Activated naive CD4-positive, alpha-beta T cell treated with anti-CD3 and anti-CD28 coated beads for 36 hours (primary cell): Measurements from ENCODE around the gene NCEH1. TPM values are rescaled to one million over a fixed set of nuclear protein-coding genes. Genes with fewer than 3 reads are reported as not detected.

Source experiments
- CTCF ChIA-PET: fragments of 350-600 bp; sonication (Branson Sonifier 250); formaldehyde crosslinking; loops from one replicate; lab custom pipeline; 2021; ENCODE audit warnings: antibody characterized with exemption; lab: Charles Lee
- DNase-seq: peaks from one replicate; pipeline ENCODE4 v3.0.0-alpha.2; 2020
- H3K27ac Mint-ChIP-seq: one replicate; pipeline ENCODE4 v1.8.0; 2021; ENCODE audit warnings: mild to moderate bottlenecking, mixed read lengths
- H3K27me3 Mint-ChIP-seq: one replicate; pipeline ENCODE4 v1.8.0; 2021; ENCODE audit warnings: low read depth, mixed read lengths
- H3K36me3 Mint-ChIP-seq: one replicate; pipeline ENCODE4 v1.8.0; 2021; ENCODE audit warnings: low read depth, mixed read lengths
- H3K4me1 Mint-ChIP-seq: one replicate; pipeline ENCODE4 v1.8.0; 2021; ENCODE audit warnings: low read depth, mixed read lengths
- H3K4me3 Mint-ChIP-seq: one replicate; pipeline ENCODE4 v1.8.0; 2021; ENCODE audit warnings: mild to moderate bottlenecking, moderate library complexity, mixed read lengths
- H3K9me3 Mint-ChIP-seq: one replicate; pipeline ENCODE4 v1.8.0; 2021; ENCODE audit warnings: mixed read lengths
- intact Hi-C: fragments of 100-400 bp; cut with micrococcal nuclease; formaldehyde crosslinking; loops from one replicate; pipeline ENCODE4 v1.15.1; 2023
- total RNA-seq, 2 experiments: library from RNA; stranded (reverse); gene quantifications; one replicate each; pipeline ENCODE4 v1.2.3, GENCODE V29; 2021

The NCEH1 gene
- total RNA-seq, 2 experiments from 2014 or later = 2.9 to 3.5 TPM

DNA sequence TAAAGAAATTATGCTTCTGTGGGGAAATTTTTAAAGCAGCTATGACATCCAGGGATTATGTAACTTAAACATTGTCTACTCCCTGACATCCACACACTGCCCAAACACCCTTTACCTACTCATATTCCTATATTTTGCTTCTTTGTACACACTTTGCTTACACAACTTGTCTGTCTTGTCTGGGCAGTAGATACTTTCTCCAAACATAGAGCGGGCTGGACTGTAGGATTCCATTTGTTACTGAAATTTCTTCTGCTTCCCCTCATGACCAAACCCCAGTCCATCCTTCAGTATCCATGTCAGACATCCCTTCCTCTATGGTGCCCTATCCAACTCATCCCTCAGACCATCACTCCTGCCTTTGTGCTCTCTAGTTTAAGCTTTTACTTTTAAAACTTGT, 19.9 kb downstream of the NCEH1 start:
- H3K4me1 Mint-ChIP-seq = peaks cover 8% of the 10 kb centered on the region
- H3K4me3 Mint-ChIP-seq = no peak overlapping the region
- no peaks in the 10 kb centered on the region for H3K27me3 Mint-ChIP-seq
- no peaks in the 10 kb centered on the region for H3K9me3 Mint-ChIP-seq
- CTCF ChIA-PET = no interaction called here
- intact Hi-C loops = no loop called here
- no peak overlapping the region for H3K27ac Mint-ChIP-seq
- no peaks in the 10 kb centered on the region for H3K36me3 Mint-ChIP-seq
- no peak for DNase-seq

DNA sequence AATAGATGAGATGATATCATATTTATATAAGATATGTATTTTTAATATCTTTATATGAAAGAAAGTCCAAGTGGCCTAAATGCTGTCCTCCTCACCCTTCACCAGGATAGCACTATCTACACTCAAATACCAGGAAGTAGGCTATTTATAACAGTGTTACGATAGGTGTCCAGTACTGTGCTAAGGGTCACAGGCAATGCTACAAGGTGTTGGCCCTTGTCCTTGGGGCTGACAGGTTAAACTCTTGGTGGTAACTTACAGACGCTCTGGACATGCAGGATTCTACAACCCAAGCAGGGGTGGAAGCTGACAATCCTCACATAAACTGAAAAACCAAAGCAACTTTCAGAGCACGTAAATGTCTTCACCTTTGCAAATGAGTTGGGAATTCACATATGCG, 22.3 kb downstream of the NCEH1 start:
- H3K4me1 Mint-ChIP-seq = peaks cover 15% of the 10 kb centered on the region
- H3K27ac Mint-ChIP-seq = no peak overlapping the region
- H3K27me3 Mint-ChIP-seq = no peaks in the 10 kb centered on the region
- H3K36me3 Mint-ChIP-seq = no peaks in the 10 kb centered on the region
- no peaks in the 10 kb centered on the region for H3K9me3 Mint-ChIP-seq
- intact Hi-C loops = no loop called here
- CTCF ChIA-PET = interaction anchor here (2.5 kb wide), 1 partner anchor 14 kb away, joined by 13 read pairs; no protein-coding TSS in a partner anchor
- H3K4me3 Mint-ChIP-seq = no peak overlapping the region
- DNase-seq = no peak

DNA sequence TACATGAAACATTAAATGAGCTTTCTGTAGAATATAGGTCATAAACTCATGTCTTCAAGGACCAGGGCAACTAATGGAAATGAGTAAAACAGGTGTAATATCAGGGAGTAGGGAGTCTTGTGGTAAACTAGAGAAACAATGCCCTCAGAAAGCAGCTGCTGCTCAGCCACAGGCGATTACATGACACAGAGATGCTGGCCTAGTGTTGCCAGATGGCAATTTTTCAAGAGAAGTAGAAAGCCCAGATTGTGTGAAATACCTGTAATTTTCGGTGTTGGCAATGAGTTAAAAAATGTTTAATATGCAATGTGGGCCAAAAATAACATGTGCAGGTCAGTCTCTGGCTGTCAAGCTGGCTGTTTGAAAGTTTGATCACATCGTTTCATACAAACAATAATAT, 23.4 kb downstream of the NCEH1 start:
- intact Hi-C loops = no loop called here
- CTCF ChIA-PET = interaction anchor here (1.0 to 2.5 kb wide), 2 partner anchors 13 to 65 kb away, joined by 3 to 13 read pairs; no protein-coding TSS in a partner anchor
- Mint-ChIP-seq H3K4me1 (peaks cover 10% of the 10 kb centered on the region), H3K27me3 (no peaks in the 10 kb centered on the region), H3K36me3 (no peaks in the 10 kb centered on the region), H3K27ac (no peak overlapping the region), H3K9me3 (no peaks in the 10 kb centered on the region), H3K4me3 (no peak overlapping the region)
- no peak for DNase-seq

DNA sequence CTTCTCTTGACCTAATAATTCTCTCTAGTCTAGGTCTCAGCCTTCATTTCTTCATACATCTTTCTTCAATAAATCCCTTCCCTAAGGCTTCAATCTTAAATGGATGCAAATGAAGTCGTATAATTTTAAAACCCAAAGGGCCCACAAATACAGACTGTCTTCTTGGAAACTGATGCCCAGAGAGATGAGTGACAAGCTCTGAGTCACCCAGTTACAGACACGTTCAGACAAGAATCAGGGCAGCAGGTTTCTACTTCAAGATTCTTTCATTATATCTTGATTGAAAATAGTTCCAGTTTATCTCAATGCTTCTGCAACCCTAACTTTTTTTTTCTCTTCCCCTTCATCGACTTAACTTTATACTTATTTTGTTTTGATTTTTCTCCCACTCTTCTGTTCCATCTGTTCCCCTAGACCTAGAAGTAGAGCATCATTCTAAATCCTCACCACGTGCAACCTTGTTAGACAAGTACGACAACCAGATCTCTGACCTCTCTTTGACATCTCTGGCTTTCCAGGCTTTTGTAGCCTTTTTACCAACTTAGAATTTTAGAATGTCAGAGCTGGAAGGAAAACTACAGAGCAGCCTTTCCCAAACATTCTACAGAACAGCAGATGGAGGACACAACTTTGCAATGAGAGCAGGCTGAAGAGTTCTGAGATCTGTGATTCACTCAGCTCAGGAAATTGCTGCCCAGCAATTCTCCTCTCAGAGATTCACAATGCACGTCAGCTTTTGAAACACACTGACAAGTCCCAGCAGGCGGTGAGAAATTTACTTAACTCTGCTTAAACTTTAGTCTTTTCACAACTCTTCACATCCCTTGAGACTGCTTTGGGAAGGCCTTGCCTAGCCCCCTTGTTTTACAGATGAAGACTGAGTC, 25.3 kb downstream of the NCEH1 start:
- Mint-ChIP-seq H3K9me3 (no peaks in the 10 kb centered on the region), H3K27me3 (no peaks in the 10 kb centered on the region), H3K36me3 (no peaks in the 10 kb centered on the region), H3K4me3 (no peak overlapping the region), H3K4me1 (peaks cover 8% of the 10 kb centered on the region), H3K27ac (peak overlapping the region; percentile 77)
- DNase-seq = no peak
- CTCF ChIA-PET = no interaction called here
- intact Hi-C loops = no loop called here

DNA sequence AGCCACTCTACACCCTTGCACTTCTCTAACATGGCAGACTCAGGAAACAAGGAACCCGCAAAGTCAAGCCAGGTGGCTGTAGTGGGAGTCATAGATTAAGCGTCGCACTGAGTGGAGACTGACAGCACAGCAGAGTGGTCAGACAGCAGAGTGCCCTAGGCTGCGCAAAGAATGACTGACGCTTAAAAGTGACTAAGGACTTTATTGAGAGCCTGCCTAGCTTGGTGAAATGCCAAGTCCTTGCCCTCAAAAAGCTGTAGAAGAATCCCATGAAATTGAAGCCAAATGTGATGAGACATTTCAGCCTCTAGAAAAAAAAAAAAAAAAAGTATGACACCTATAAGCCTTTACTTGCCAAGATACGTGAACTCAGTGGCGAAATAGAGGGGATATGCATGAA, 30.2 kb downstream of the NCEH1 start:
- no peaks in the 10 kb centered on the region for H3K27me3 Mint-ChIP-seq
- H3K4me3 Mint-ChIP-seq = no peak overlapping the region
- CTCF ChIA-PET = interaction anchor here (0.6 to 0.9 kb wide), 2 partner anchors 12 to 204 kb away, joined by 3 read pairs; no protein-coding TSS in a partner anchor
- H3K36me3 Mint-ChIP-seq = no peaks in the 10 kb centered on the region
- no peaks in the 10 kb centered on the region for H3K9me3 Mint-ChIP-seq
- H3K27ac Mint-ChIP-seq = no peak overlapping the region
- peaks cover 5% of the 10 kb centered on the region for H3K4me1 Mint-ChIP-seq
- DNase-seq = no peak
- intact Hi-C loops = no loop called here

DNA sequence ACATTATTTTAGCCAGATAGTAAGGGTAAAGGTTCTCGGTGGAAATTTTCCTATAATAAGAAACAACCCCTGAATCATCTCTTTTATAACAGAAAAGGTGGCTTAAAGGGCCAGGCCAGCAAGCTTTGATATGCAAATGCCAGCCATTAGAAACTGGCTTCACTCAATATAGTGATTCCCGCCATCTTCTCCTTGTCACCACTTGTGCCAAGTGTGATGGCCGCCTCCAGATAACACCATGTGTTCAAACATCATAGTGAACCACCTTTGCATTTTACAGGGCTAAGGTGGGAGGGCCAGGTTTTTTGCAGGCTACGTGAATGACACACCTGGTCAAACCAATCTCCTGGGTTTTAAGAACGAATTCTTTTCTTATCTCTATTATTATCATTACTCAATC, 31.3 kb downstream of the NCEH1 start:
- intact Hi-C loops = no loop called here
- CTCF ChIA-PET = interaction anchor here (2.3 kb wide), 1 partner anchor 12 kb away, joined by 12 read pairs; no protein-coding TSS in a partner anchor
- Mint-ChIP-seq H3K9me3 (no peaks in the 10 kb centered on the region), H3K27ac (no peak overlapping the region), H3K4me1 (no peaks in the 10 kb centered on the region), H3K36me3 (no peaks in the 10 kb centered on the region), H3K4me3 (no peak overlapping the region), H3K27me3 (no peaks in the 10 kb centered on the region)
- DNase-seq = no peak

DNA sequence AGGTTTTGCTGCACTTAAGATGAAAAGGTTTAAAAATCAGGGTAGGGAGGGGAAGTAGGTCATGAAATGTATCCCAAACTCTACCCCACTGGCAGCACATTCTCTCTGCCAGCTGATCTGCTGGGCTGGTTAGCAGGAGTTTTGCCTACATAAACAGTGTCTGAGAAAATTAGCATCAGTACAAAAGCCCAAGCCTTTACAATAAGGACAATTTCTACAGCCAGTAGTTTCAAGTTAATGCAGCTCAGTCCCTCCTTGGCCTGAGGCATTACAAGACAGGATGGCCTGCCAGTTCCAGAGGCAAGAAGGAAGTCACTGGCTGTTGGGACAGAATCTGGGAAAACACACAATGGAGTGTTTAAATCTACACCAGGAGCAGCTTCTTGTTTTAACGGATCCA, 32.8 kb downstream of the NCEH1 start:
- H3K27ac Mint-ChIP-seq = no peak overlapping the region
- CTCF ChIA-PET = interaction anchor here (1.0 to 2.3 kb wide), 2 partner anchors 10 to 346 kb away, joined by 4 to 12 read pairs; no protein-coding TSS in a partner anchor
- intact Hi-C loops = no loop called here

DNA sequence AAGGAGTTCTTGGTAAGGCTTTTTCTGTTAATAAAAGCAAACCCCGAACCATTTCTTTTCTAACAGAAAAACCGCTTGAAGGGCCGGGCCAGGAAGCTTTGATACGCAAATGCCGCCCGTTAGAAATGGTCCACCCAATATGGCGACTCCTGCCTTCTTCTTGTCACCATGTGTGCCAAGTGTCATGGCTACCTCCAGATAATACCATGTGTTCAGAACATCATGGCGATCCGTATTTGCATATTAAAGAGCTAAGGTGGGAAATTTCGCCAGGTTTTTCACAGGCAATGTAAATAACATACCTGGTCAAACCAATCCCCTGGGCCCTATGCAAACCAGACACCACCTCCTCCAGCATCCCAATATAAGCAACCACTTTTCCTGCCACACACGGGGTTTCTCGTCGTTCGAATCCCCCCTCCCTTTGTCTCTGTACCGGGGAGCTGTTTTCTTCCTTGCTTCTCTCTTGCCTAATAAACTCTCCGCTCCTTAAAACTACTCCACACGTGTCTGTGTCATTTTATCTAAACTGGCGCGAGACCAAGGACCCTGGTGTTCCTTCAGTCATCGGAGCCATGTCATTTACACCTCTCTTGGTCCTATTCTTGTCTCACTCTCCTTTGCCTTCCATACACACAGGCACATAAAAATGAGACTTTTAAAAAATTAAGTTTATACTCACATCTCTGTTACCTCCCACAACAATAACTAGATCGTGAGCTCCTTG, 34.5 kb downstream of the NCEH1 start:
- CTCF ChIA-PET = interaction anchor here (0.6 to 3.5 kb wide), 6 partner anchors 11 to 344 kb away, joined by 3 to 13 read pairs (median 5); partner anchors contain the start of gene NCEH1
- Mint-ChIP-seq H3K4me1 (no peaks in the 10 kb centered on the region), H3K4me3 (no peak overlapping the region), H3K36me3 (no peaks in the 10 kb centered on the region), H3K27ac (no peak overlapping the region), H3K27me3 (no peaks in the 10 kb centered on the region), H3K9me3 (no peaks in the 10 kb centered on the region)
- intact Hi-C loops = no loop called here
- DNase-seq = no peak

More for the DNA sequence above, 32.8 kb downstream of the NCEH1 start:
- Mint-ChIP-seq H3K27me3 (no peaks in the 10 kb centered on the region), H3K9me3 (no peaks in the 10 kb centered on the region), H3K4me3 (no peak overlapping the region), H3K36me3 (no peaks in the 10 kb centered on the region), H3K4me1 (no peaks in the 10 kb centered on the region)
- DNase-seq = no peak

DNA sequence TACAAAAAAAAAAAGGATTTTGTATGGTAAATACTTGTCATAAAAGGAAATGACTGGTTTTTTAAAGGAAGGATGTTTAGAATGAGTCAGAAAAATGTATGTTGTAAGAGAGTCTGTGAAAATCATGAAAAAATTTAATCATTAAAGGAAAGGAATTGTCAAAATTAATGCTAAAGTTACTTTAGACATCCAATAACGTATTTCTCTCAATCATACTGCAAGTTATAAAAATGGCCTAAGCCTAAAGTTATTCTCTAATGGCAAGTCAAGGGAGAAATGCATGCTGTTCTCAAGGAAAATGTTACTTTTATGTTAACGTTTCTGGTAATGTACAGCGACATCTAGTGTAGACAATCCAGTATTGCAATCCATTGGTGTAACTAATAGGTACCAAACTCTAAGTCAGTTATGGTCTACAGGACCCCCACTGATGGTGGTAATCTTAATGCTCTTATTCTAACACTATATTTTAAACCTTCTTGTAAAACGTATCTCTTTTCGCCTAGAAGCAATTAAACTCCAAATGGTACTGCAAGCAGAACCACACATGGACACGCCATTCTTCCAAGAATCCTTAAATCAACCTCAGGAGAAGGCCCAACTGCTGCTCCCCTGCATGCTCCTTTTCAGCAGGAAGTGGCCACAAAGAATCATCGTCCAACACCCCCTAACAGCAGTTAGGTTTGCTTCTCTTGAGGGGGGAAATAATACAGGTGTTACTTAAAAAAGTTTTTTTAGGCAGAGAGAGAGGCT, 35.2 kb downstream of the NCEH1 start:
- CTCF ChIA-PET = interaction anchor here (0.9 to 3.5 kb wide), 5 partner anchors 12 to 343 kb away, joined by 4 to 13 read pairs (median 5); partner anchors contain the start of gene NCEH1
- no peak for DNase-seq
- Mint-ChIP-seq H3K4me1 (no peaks in the 10 kb centered on the region), H3K4me3 (no peak overlapping the region), H3K9me3 (no peaks in the 10 kb centered on the region), H3K27ac (no peak overlapping the region), H3K36me3 (no peaks in the 10 kb centered on the region), H3K27me3 (no peaks in the 10 kb centered on the region)
- intact Hi-C loops = no loop called here

DNA sequence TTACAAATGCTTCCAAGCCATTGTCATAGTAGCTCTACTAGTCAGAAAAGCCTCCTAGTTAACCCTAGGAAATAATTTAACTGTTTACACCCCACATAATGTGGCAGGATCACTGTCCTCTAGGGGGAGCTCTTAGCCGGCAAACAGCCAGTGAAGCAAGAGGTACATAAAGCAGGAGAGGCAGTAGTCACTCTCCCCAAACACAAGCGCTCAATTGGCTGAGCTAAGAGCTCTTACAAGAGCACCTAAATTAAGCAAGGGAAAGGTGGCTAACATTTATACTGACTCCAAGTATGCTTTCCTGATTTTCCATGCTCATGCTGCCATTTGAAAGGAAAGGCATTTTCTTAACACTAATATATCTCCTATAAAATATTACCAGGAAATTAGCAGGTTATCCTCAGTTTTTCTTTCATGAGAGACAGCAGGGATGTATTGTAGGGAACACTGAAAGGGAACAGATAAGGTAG, 37.6 kb downstream of the NCEH1 start:
- CTCF ChIA-PET = interaction anchor here (0.5 to 3.5 kb wide), 38 partner anchors 9 to 638 kb away, joined by 3 to 13 read pairs (median 4); partner anchors contain the start of genes ECT2 and NCEH1
- Mint-ChIP-seq H3K4me3 (no peak overlapping the region), H3K9me3 (no peaks in the 10 kb centered on the region), H3K4me1 (no peaks in the 10 kb centered on the region), H3K36me3 (no peaks in the 10 kb centered on the region), H3K27ac (no peak overlapping the region), H3K27me3 (no peaks in the 10 kb centered on the region)
- peak; percentile 89 for DNase-seq
- intact Hi-C loops = loop anchor here (1.0 kb wide), 3 partner anchors 38 to 368 kb away; partner anchors contain the start of genes ECT2 and NCEH1

DNA sequence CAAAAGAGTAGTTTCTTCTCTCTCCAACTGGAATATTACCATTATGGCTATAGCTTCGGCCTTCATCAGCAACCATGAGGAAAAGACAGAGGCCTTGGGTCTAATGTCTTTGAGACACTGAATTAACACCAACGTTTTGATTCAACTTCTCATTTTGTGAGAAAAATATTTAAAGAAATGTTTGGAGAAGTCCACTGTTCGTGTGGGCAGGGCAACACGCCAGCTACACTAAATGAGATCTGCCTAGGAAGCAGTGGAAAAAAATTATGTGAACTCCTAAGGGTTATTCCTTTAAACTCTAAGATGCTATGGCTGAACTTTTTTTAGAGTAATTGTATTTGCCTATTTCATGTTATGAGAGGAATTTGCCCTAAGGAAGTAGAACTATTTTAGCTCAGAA, 41.8 kb downstream of the NCEH1 start:
- CTCF ChIA-PET = interaction anchor here (0.6 to 4.4 kb wide), 12 partner anchors 9 to 1621 kb away, joined by 3 to 15 read pairs (median 4); no protein-coding TSS in a partner anchor
- Mint-ChIP-seq H3K27me3 (no peaks in the 10 kb centered on the region), H3K27ac (no peak overlapping the region), H3K4me1 (peaks cover 11% of the 10 kb centered on the region), H3K36me3 (no peaks in the 10 kb centered on the region), H3K4me3 (no peak overlapping the region), H3K9me3 (no peaks in the 10 kb centered on the region)
- intact Hi-C loops = loop anchor here (5.0 to 10.0 kb wide), 3 partner anchors 192 to 1024 kb away; partner anchors contain the start of gene FNDC3B
- no peak for DNase-seq
